HepG2 (cell line): ENCODE results near the gene MTX1. TPM values are rescaled to one million over a fixed set of nuclear protein-coding genes. Genes with fewer than 3 reads are reported as not detected.

Experiments used
- ATF6 ChIP-seq: sonication (generic); formaldehyde crosslinking; conservative IDR thresholded peaks from 2 replicates; pipeline ENCODE4 v1.4.0; 2020; ENCODE audit warnings: missing genetic modification reagents
- FOXK1 ChIP-seq: sonication (generic); formaldehyde crosslinking; IDR thresholded peaks from 2 replicates; pipeline ENCODE4 v1.4.0; 2020; ENCODE audit warnings: low read depth, missing genetic modification reagents, borderline replicate concordance
- GMEB1 ChIP-seq: sonication (generic); formaldehyde crosslinking; IDR thresholded peaks from 2 replicates; pipeline ENCODE4 v1.5.1; 2020; ENCODE audit warnings: missing genetic modification reagents, mild to moderate bottlenecking, borderline replicate concordance
- HIVEP1 ChIP-seq: sonication (generic); formaldehyde crosslinking; IDR thresholded peaks from 2 replicates; pipeline ENCODE4 v1.4.0; 2020; ENCODE audit warnings: mild to moderate bottlenecking, missing genetic modification reagents
- KLF12 ChIP-seq: sonication (generic); formaldehyde crosslinking; IDR thresholded peaks from 2 replicates; pipeline ENCODE4 v1.4.0; 2020; ENCODE audit warnings: missing genetic modification reagents, borderline replicate concordance
- MAF1 ChIP-seq: sonication (generic); formaldehyde crosslinking; IDR thresholded peaks from 2 replicates; pipeline ENCODE4 v1.5.0; 2020; ENCODE audit warnings: missing genetic modification reagents, borderline replicate concordance
- TEF ChIP-seq: sonication (generic); formaldehyde crosslinking; IDR thresholded peaks from 2 replicates; pipeline ENCODE4 v1.5.0; 2020; ENCODE audit warnings: missing genetic modification reagents
- ZBTB33 ChIP-seq: sonication (generic); formaldehyde crosslinking; IDR thresholded peaks from 2 replicates; pipeline ENCODE4 v1.4.0; 2020; ENCODE audit warnings: missing genetic modification reagents
- ZBTB34 ChIP-seq: sonication (generic); formaldehyde crosslinking; IDR thresholded peaks from 2 replicates; pipeline ENCODE4 v1.8.0; 2022; ENCODE audit warnings: mild to moderate bottlenecking, missing genetic modification reagents
- ZFP91 ChIP-seq: sonication (generic); formaldehyde crosslinking; IDR thresholded peaks from 2 replicates; pipeline ENCODE4 v1.9.0; 2022; ENCODE audit warnings: missing genetic modification reagents, mild to moderate bottlenecking, borderline replicate concordance
- ZHX1 ChIP-seq: sonication (generic); formaldehyde crosslinking; IDR thresholded peaks from 2 replicates; pipeline ENCODE4 v1.8.1; 2022; ENCODE audit warnings: low read depth, mild to moderate bottlenecking, missing genetic modification reagents
- ZNF782 ChIP-seq: sonication (generic); formaldehyde crosslinking; IDR thresholded peaks from 2 replicates; pipeline ENCODE4 v1.4.0; 2020; ENCODE audit warnings: missing genetic modification reagents, mild to moderate bottlenecking, borderline replicate concordance
- ZNF883 ChIP-seq: sonication (generic); formaldehyde crosslinking; IDR thresholded peaks from 2 replicates; pipeline ENCODE4 v1.5.1; 2020; ENCODE audit warnings: mild to moderate bottlenecking, missing genetic modification reagents; ENCODE audit errors: not compliant biosample characterization
- polyA plus RNA-seq, 8 experiments: library from polyadenylated mRNA; depleted of rRNA in 3 of 8; stranded (reverse) in 7 of 8; unstranded in 1 of 8; fragments of >200 nt; fragmentation: Illumina TruSeq in 4 of 8; extraction: Trizol in 4 of 8; gene quantifications; 2 replicates each; pipeline versions ENCODE4 v1.2.1 to v1.2.3, GENCODE V29; 2011 to 2016; ENCODE audit warnings: low read depth in 4 of 8, missing spikeins in 1 of 8, mixed read lengths in 1 of 8; ENCODE audit not compliant: insufficient read depth in 1 of 8
- total RNA-seq, 5 experiments: library from RNA; depleted of rRNA; stranded (reverse); fragments of >200 nt; fragmentation: Illumina TruSeq; extraction: Trizol; gene quantifications; 2 replicates each; pipeline ENCODE4 v1.2.3, GENCODE V29; 2016; ENCODE audit warnings: low read depth in 1 of 5

MTX1 gene
- total and polyA plus RNA-seq, 2 of the 13 experiments (the other 11 are each of a cell fraction or from before 2014, with no cell fraction given) = 64.5 to 72.6 TPM

- TF ChIP-seq ZBTB33 = peak; percentile 70
- 0 out of 2 replicates have a peak, but pooled peaks have one; percentile 38 for TF ChIP-seq ZHX1 (CRISPR knock-in tag)
- TF ChIP-seq KLF12 (CRISPR knock-in tag) = peak; percentile 67; the same call in 1 of the 2 replicates
- peak; percentile 88 for TF ChIP-seq ZFP91
- peak; percentile 51; the same call in 1 of the 2 replicates for TF ChIP-seq ZBTB34 (CRISPR knock-in tag)
- TF ChIP-seq MAF1 (CRISPR knock-in tag) = 0 out of 2 replicates have a peak, but pooled peaks have one; percentile 40
- no peak for TF ChIP-seq TEF (CRISPR knock-in tag)
- TF ChIP-seq ZNF782 (CRISPR knock-in tag) = no peak
- TF ChIP-seq ATF6 = no peak
- no peak for TF ChIP-seq FOXK1
- TF ChIP-seq GMEB1 (CRISPR knock-in tag) = peak; percentile 47; the same call in 1 of the 2 replicates
- TF ChIP-seq ZNF883 (CRISPR knock-in tag) = no peak
- 0 out of 2 replicates have a peak, but pooled peaks have one; percentile 47 for TF ChIP-seq HIVEP1 (CRISPR knock-in tag)
Measured at GRCh38 chr1:155250633-155251449, 42.3 kb downstream of the MTX1 start (continued).
